B cell (primary cell): Measurements from ENCODE around the gene WNK2. TPM values are rescaled to one million over a fixed set of nuclear protein-coding genes. Genes with fewer than 3 reads are reported as not detected.

Experiments
- ATAC-seq: fragments of 200-7000 bp; cut with Tn5 transposase; one replicate; pipeline ENCODE4 v1.10.0; 2021; ENCODE audit warnings: low read depth, mild to moderate bottlenecking, moderate number of reproducible peaks, moderate library complexity
- CTCF ChIA-PET: fragments of 350-600 bp; sonication (Branson Sonifier 250); formaldehyde crosslinking; loops from one replicate; lab custom pipeline; 2021; ENCODE audit warnings: antibody characterized with exemption, inconsistent platforms; lab: Charles Lee
- POLR2A ChIA-PET: fragments of 350-600 bp; sonication (Branson Sonifier 250); formaldehyde crosslinking; loops from one replicate; lab custom pipeline; 2021; ENCODE audit warnings: antibody characterized with exemption; lab: Charles Lee
- DNase-seq: peaks from one replicate; pipeline ENCODE4 v3.0.0; 2013
- H2AFZ ChIP-seq: 2 replicates; pipeline ENCODE4 v1.6.1; 2012; ENCODE audit warnings: mild to moderate bottlenecking, low read depth, low read length; ENCODE audit not compliant: insufficient read depth, poor library complexity, severe bottlenecking
- H3K27ac ChIP-seq, 2 donors: 1 replicate in 1 of 2; 2 replicates in 1 of 2; pipeline ENCODE4 v1.5.1; 2012 to 2013; ENCODE audit warnings: low read length in 2 of 2, mild to moderate bottlenecking in 2 of 2, moderate library complexity in 1 of 2
- H3K27me3 ChIP-seq, 4 experiments: fragments of 200-600 bp in 1 of 4; sonication (generic) in 1 of 4; replicated peaks in 1 of 4; 1 replicate in 2 of 4; 2 replicates in 2 of 4; pipeline versions ENCODE4 v1.6.1 to v1.7.0; 2013 to 2016; ENCODE audit warnings: low read length in 3 of 4, mild to moderate bottlenecking in 2 of 4, mixed read lengths in 1 of 4, moderate library complexity in 1 of 4; ENCODE audit not compliant: insufficient read depth in 4 of 4, control insufficient read depth in 3 of 4; ENCODE audit errors: control extremely low read depth in 1 of 4
- H3K36me3 ChIP-seq, 2 experiments: replicated peaks in 1 of 2; 1 replicate in 1 of 2; 2 replicates in 1 of 2; pipeline versions ENCODE4 v1.6.1 to v1.7.1; 2013; ENCODE audit warnings: low read length in 1 of 2; ENCODE audit not compliant: insufficient read depth in 2 of 2, control insufficient read depth in 1 of 2; ENCODE audit errors: control extremely low read depth in 1 of 2, extremely low read depth in 1 of 2
- H3K4me1 ChIP-seq, 2 donors: fragments of 200-600 bp in 1 of 2; sonication (generic) in 1 of 2; 1 replicate in 1 of 2; 2 replicates in 1 of 2; pipeline versions ENCODE4 v1.5.1 to v1.6.1; 2013 to 2017; ENCODE audit warnings: low read length in 2 of 2; ENCODE audit not compliant: control insufficient read depth in 2 of 2, insufficient read depth in 2 of 2
- H3K4me2 ChIP-seq: replicated peaks from 2 replicates; pipeline ENCODE3; 2012; ENCODE audit warnings: mild to moderate bottlenecking, low read depth, low read length; ENCODE audit not compliant: poor library complexity, severe bottlenecking
- H3K4me3 ChIP-seq, 5 experiments: fragments of 200-600 bp in 1 of 5; sonication (generic) in 1 of 5; 1 replicate in 3 of 5; 2 replicates in 2 of 5; pipeline versions ENCODE4 v1.5.1 to v1.7.0; 2011 to 2016; ENCODE audit warnings: low read length in 4 of 5, mild to moderate bottlenecking in 4 of 5, low read depth in 2 of 5, control low read depth in 1 of 5, moderate library complexity in 1 of 5; ENCODE audit not compliant: insufficient read depth in 1 of 5; ENCODE audit errors: control extremely low read depth in 1 of 5, extremely low read depth in 1 of 5
- H3K79me2 ChIP-seq: fragments of 200-600 bp; sonication (generic); one replicate; pipeline ENCODE4 v1.6.0; 2016; ENCODE audit warnings: low read length; ENCODE audit not compliant: control insufficient read depth, insufficient read depth
- H3K9ac ChIP-seq: fragments of 200-600 bp; sonication (generic); 2 replicates; pipeline ENCODE4 v1.6.1; 2017; ENCODE audit warnings: mild to moderate bottlenecking, low read length, moderate library complexity
- H3K9me3 ChIP-seq, 3 donors: one replicate each; pipeline versions ENCODE4 v1.6.1 to v1.7.1; 2013; ENCODE audit warnings: low read length in 2 of 3; ENCODE audit not compliant: control insufficient read depth in 2 of 3, insufficient read depth in 1 of 3; ENCODE audit errors: control extremely low read depth in 1 of 3
- H4K20me1 ChIP-seq: 2 replicates; pipeline ENCODE4 v1.6.0; 2012; ENCODE audit warnings: mild to moderate bottlenecking, low read length; ENCODE audit not compliant: insufficient read depth, control insufficient read depth, poor library complexity, severe bottlenecking
- H3K27ac Mint-ChIP-seq: one replicate; pipeline ENCODE4 v1.8.0; 2021; ENCODE audit warnings: mixed read lengths
- H3K27me3 Mint-ChIP-seq: one replicate; pipeline ENCODE4 v1.8.0; 2021; ENCODE audit warnings: mixed read lengths
- H3K4me1 Mint-ChIP-seq: one replicate; pipeline ENCODE4 v1.8.0; 2021; ENCODE audit warnings: mixed read lengths
- H3K4me3 Mint-ChIP-seq: one replicate; pipeline ENCODE4 v1.8.0; 2021; ENCODE audit warnings: mixed read lengths
- H3K9me3 Mint-ChIP-seq: one replicate; pipeline ENCODE4 v1.8.0; 2022; ENCODE audit warnings: mixed read lengths; ENCODE audit not compliant: insufficient read depth
- CTCF ChIP-seq: fragments of 200-600 bp; IDR thresholded peaks from one replicate; pipeline ENCODE4 v1.8.0; 2022; ENCODE audit warnings: antibody characterized with exemption, mild to moderate bottlenecking
- EZH2 ChIP-seq: IDR thresholded peaks from 2 replicates; pipeline ENCODE4 v1.6.1; 2012; ENCODE audit warnings: borderline replicate concordance, low read depth, mild to moderate bottlenecking, moderate library complexity, low read length; ENCODE audit not compliant: insufficient read depth, poor library complexity, severe bottlenecking
- WGBS: methylation state at CpG from one replicate; pipeline ENCODE4 v1.1.5; 2013; ENCODE audit warnings: missing lambda C conversion rate; ENCODE audit not compliant: insufficient coverage; 5-methylcytosine and 5-hydroxymethylcytosine counted together
- intact Hi-C: fragments of 100-400 bp; cut with micrococcal nuclease; formaldehyde crosslinking; loops from one replicate; pipeline ENCODE4 v1.10.0; 2022
- polyA plus RNA-seq: library from polyadenylated mRNA; depleted of rRNA; stranded (reverse); fragments of >200 nt; gene quantifications from 2 replicates; pipeline ENCODE4 v1.2.3, GENCODE V29; 2012
- total RNA-seq, 2 donors: library from RNA; stranded (reverse); fragments of 120-200 nt in 1 of 2; gene quantifications; 1 replicate in 1 of 2; 2 replicates in 1 of 2; pipeline versions ENCODE4 v1.2.3 to v1.2.4, GENCODE V29; 2013 to 2022

Gene WNK2
- total and polyA plus RNA-seq, 2 donors (not counting 1 experiment from before 2014, with no cell fraction given), result 0.49 TPM; not detected in 1

GRCh38 chr9:93244510-93245436, 60.8 kb downstream of the WNK2 start:
- TF ChIP-seq CTCF (no peak), EZH2 (no peak)
- H3K27ac Mint-ChIP-seq, result no peak overlapping the region
- ATAC-seq (no peak), DNase-seq (no peak)
- intact Hi-C loops, result no loop called here
- no peaks in the 10 kb centered on the region for H3K79me2 ChIP-seq
- no peak overlapping the region for H3K4me2 ChIP-seq
- H3K4me3 ChIP-seq, result no peak overlapping the region
- no peaks in the 10 kb centered on the region for H3K9me3 ChIP-seq
- no peak overlapping the region for H3K27ac ChIP-seq
- no peaks in the 10 kb centered on the region for H3K36me3 ChIP-seq
- H3K4me1 Mint-ChIP-seq, result no peaks in the 10 kb centered on the region
- no peak overlapping the region for H2AFZ ChIP-seq
- no peaks in the 10 kb centered on the region for H3K4me1 ChIP-seq
- ChIA-PET POLR2A (no interaction called here), CTCF (no interaction called here)
- 77% methylated on average over 23 of the region's 24 CpGs for WGBS
- no peak overlapping the region for H3K4me3 Mint-ChIP-seq
- H3K27me3 Mint-ChIP-seq, result peaks cover 4% of the 10 kb centered on the region
- no peak overlapping the region for H3K9ac ChIP-seq
- no peaks in the 10 kb centered on the region for H4K20me1 ChIP-seq
- no peaks in the 10 kb centered on the region for H3K27me3 ChIP-seq
- H3K9me3 Mint-ChIP-seq, result no peaks in the 10 kb centered on the region

DNA sequence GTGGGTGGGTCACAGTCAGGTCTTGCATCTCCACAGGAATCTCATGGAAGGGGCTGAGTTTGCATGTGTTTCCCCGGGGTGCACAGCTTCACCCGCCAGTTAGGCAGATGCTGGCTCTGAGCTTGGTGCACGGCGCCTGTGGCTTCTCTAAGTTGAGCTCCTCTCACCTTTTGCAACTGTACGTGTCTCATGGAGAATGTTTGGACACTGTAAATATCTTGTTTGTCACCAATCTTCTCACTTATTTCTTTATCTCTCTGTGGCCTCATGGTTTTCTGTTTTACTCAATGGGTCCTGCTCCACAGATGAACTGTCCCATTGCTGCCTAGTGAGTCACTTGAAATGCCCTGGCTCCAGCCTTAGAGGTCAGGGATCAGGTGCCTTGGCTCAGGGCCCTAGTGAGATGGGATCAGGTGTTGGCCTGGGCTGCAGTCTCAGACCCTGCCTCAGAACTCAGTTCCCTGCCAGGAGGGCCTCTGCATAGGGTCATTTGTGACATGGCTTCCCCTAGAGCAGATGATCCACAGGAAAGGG, 61.6 kb downstream of the WNK2 start:
- intact Hi-C loops, result no loop called here
- H3K36me3 ChIP-seq, result no peaks in the 10 kb centered on the region
- H3K79me2 ChIP-seq, result no peaks in the 10 kb centered on the region
- no peak overlapping the region for H2AFZ ChIP-seq
- 92% methylated on average over 2 of the region's 5 CpGs for WGBS
- no peaks in the 10 kb centered on the region for H3K27me3 ChIP-seq
- peaks cover 4% of the 10 kb centered on the region for H3K27me3 Mint-ChIP-seq
- H3K27ac Mint-ChIP-seq, result no peak overlapping the region
- H3K4me1 Mint-ChIP-seq, result no peaks in the 10 kb centered on the region
- H3K9me3 Mint-ChIP-seq, result no peaks in the 10 kb centered on the region
- ChIA-PET CTCF (no interaction called here), POLR2A (no interaction called here)
- H3K9me3 ChIP-seq, result no peaks in the 10 kb centered on the region
- no peak overlapping the region for H3K4me3 Mint-ChIP-seq
- H3K4me1 ChIP-seq, result no peaks in the 10 kb centered on the region
- TF ChIP-seq CTCF (no peak), EZH2 (no peak)
- H3K4me2 ChIP-seq, result no peak overlapping the region
- no peak overlapping the region for H3K27ac ChIP-seq
- no peak overlapping the region for H3K4me3 ChIP-seq
- no peak overlapping the region for H3K9ac ChIP-seq
- DNase-seq, result no peak
- ATAC-seq, result no peak
- H4K20me1 ChIP-seq, result no peaks in the 10 kb centered on the region
